ENCODE measurements around the gene NHSL2.

The NHSL2 gene

DNA sequence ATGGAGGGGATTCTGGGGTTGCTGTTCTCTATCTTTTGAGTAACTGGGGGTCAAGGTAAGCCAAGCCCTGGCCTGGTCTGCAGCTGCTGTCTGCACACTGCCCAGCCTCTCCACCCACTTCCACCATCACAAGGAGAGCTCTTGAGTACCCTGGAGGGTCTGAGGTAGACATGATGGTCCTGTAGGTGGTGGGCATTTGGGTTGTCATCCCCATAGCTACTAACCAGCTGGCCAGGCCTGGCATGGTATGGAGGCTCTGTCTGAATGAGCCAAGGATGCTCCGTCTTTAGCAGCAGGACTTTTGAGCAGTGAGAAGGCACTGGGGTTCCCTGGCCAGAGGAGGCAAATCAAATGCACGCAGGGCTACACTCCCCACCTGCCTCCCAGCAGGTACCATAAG, 82.7 kb downstream of the NHSL2 start:
- DNase-seq = no peak

- DNase-seq = no peak
Measured at GRCh38 chrX:71994601-71995000, 84.0 kb downstream of the NHSL2 start.

DNA sequence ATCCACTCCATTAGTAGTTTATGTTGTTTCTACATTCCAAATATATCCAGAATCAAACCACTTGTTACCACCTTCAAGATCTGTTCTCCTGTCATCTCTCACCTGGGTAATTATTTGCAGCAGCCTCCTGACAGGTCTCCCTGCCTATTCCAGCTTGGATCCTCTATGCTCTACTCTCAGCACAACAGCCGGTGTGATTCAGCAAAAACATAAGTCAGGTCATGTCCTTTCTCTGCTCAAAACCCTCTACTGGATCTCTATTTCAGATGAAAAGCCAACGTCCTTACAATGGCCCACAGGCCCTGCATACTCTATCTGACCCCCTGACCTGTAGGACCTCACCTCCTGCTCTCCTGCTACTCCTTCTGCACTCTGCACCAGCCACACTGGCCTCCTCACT, 84.5 kb downstream of the NHSL2 start:
- DNase-seq = no peak

GRCh38 chrX:71996136-71996535, 85.5 kb downstream of the NHSL2 start:
- DNase-seq = no peak

DNA sequence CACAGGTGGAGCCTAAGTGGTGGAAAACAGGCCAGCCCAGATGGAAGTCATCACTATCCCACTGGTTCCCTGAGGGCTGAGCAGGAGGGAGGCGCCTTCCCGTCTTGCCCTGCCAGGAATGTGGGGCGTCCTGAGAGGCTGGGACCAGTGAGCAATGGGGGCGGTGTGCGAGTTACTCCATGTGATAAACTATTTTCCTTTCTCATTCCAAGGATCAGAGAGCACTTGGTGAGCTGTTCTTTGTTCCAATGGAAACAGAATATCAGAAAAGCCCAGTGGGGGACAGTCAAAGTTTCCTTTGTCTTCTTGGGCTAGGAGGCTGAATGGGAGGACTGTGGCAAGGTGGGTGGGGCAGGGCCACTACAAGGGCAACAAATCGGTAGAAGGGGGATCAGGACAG, 86.2 kb downstream of the NHSL2 start:
- DNase-seq = no peak

GRCh38 chrX:71997320-71997719, 86.7 kb downstream of the NHSL2 start:
- no peak for DNase-seq

DNA sequence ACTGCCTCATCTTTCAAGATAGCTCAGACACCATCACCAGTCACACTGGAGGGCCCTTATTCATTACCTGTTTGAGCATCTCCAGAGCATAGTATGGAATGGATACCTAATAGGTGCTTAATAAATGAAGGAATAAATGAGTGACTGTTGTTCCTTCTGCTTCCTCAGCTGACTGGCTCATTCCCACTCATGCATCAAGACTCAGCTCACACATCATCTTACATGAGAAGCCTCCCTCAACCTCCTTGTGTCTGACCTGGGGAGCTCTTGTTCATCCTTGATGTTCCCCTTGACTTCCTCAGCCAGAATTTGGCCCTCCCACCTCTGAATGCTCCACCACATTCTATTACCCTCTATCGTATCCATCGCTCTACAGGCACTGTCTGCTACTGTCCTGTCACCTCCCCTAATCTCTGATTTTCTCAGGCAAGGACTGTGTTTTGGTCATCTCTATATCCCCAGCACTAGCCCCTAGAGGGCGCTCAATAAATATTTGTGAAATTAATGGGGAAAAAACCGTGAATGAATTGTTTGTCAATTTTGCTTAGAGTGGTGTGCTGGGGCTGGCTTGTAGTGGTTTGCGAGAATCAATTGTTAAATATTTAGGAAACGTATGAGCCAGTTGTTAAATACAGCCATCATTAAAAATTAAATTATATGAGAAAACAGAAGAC, 88.3 kb downstream of the NHSL2 start:
- peak; percentile 40 for DNase-seq

DNA sequence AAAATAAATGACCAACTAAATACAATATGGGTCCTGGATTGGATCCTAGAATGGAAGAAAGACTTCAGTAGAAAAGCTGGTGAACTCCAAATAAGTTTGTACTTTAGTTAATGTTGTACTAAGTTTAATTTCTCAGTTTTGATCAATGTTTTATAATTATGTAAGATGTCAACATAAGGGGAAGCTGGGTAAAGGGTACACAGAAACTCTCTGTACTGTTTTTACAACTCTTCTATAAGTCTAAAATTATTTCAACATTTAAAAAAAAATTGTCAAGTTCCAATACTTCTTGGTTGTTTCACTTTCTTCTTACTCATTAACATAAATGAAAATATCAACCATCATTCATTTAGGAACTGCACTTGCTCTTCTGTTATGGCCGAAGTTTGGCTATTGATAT, 88.9 kb downstream of the NHSL2 start:
- no peak for DNase-seq

DNA sequence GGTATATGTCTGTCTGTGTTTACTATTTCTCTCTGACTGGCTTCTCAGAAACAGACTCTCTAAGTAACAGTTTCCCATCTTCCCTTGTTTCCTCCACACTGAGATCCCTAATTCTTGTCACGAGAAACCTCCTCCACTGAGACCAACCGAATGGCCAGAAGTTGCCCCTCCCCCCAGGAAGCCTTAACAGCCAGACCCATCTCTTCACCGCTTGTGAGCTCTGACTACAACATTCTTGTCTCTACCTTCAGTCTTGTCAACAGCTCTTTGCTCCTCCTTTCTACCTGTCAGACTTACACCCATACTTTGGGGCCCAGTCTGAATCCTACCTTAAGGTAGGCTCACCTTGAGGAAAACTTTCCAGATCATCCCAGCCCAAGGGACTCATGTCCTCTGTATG, 90.8 kb downstream of the NHSL2 start:
- DNase-seq = no peak

GRCh38 chrX:72001906-72002305, 91.3 kb downstream of the NHSL2 start:
- DNase-seq = no peak

DNA sequence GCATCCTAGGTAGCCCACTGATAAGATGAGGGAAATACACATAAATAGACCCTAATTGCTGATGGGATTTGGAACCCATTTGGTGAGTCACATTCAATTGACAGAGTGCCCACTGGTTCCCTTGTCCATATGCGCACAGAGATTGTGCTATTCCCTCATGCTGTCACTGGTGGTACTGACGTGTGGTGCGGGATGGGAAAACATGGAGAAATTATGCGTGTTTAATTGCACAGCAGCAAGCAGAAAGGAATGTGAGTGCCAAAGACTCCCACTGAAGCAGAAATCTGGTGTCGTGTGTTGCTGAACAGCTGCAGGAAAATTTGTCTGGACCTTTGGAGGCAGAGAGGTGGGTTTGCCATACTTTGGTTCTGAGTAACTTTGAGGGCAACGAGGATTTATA, 92.2 kb downstream of the NHSL2 start:
- no peak for DNase-seq

DNA sequence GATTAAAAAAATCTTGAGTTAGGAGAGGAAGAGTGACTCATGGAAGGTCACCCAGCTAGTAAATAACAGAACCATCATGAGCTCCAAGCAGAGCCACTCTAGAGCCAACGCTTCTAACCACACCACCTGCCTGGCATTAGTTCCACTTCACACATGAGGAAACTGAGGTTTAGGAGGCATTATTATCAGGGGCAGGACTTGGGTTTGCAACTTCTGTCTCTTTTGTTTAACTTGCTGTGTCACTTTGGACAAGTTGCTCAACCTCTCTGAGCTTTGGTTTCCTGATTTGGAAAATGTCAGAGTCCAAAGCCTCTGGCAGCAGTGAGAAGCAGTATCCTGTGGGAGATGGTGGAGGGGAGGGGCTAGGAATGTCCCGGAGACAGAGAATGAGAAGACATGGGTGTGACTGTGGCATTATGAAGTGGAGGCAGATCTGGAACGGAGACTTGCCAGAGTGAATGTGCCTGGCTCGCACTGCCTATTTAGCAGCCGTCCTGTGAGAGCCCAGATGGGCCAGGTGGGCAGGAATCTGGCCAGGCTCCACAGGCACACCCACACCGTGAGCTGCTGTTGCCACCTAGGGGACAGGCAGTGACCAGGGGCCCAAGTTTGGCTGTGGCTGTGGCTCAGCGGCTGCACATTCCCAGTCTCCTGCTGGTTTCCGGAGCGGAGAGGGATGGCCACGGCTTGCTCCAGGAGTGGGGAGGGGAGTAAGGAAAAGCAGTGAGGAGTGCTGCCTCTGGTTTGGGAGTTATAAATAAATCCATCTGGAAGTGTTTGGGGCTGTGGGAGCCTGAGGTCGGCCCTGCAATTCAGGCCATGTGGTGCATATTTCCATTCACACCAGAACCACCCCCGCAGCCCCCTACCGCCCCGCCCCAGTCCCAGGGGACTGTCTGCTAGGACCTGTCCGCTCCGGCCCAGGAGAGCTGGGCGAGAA, 93.4 kb downstream of the NHSL2 start:
- no peak for DNase-seq

DNA sequence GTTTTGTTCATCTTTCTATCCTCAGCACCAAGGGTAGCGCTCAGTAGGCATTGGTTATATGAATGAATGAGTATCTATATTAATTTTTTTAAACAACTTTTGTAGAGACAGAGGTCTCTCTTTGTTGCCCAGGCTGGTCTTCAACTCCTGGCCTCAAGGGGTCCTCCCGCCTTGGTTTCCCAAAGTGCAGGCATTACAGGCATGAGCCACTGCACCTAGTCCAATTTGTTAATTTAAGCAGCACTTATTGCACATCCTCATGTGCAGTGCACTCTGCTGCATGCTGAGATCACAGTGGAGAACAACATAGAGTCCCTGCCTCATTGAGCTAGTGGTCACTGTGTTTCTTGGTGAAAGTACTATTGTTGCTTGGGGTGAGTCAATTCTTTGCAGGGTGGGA, 94.4 kb downstream of the NHSL2 start:
- DNase-seq = no peak

DNA sequence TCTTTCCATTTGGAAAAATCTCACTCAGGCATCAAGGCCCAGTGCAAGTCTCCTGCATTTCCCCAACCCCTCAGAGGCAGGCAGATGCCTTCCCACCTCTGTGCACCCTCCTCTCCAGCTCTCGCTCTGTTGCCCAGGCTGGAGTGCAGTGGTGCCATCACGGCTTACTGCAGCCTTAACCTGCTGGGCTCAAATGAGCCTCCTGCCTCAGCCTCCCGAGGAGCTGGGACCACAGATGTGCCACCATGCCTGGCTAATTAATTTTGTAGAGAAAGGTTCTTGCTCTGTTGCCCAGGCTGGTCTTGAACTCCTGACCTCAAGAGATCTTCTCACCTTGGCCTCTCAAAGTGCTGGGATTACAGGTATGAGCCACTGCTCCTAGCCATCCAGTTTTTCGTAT, 95.8 kb downstream of the NHSL2 start:
- no peak for DNase-seq

- DNase-seq = no peak
Measured at GRCh38 chrX:72009731-72010130, 99.1 kb downstream of the NHSL2 start.

DNA sequence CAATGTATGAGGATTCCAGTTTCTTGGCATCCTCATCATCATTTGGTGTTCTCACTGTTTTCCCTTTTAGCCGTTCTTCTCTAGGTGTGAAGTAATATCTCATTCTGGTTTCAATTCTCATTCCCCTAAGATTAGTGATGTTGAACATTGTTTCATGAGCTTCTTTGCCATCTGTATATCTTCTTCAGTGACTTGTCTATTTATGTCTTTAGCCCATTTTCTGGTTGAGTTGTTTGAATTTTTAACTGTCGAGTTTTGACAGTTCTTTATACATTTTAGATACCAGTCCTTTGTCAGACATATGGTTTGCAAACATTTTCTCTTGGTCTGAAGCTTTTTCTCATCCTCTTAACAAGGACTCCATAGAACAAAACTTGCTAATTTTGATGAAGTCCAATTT, 101.1 kb downstream of the NHSL2 start:
- DNase-seq = no peak

GRCh38 chrX:72015383-72015782, 104.7 kb downstream of the NHSL2 start:
- DNase-seq = no peak

DNA sequence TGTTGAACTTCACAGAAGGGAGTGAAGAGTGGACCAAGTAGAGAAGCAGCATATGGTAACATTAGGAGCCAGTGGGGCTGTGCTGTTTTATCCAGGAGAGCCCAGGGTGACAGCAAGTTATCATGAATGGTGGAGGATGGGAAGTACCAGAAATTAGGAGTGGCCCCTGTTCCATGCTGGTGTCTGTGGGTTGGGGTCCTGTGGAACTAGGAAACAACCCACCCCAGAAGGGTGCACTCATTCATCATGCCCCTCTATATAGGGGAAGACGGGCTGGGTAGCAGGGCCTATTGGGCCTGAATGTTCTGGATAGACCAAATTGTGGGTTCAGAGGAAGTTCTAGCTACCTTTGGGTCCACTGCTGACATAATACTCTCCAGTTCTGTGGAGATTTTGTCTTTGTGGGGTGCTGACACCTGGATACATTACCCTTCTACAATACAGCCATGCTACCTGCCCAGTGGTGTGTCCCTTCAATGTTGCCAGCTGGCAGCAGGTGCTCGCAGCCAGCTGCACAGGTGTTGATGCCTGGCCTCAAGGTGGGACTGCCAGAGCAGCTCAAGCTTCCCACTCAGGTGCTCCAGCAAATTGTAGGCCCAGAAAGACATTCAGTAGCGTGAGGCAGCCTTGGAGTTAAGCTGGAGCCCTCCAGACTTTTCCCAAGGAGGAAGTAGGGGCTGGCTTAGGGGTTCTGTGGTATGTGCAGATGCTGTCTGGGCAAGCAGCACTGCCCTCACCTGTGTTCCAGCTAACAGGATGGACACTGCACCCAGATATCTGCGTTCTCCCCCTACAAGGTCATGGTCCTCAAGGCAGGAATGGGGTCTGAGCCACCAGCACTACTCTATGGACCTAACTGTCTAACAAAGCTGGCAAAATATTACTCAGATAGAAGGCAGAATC, 106.5 kb downstream of the NHSL2 start:
- DNase-seq = no peak

GRCh38 chrX:72018277-72019112, 107.8 kb downstream of the NHSL2 start:
- DNase-seq = peak; percentile 4

DNA sequence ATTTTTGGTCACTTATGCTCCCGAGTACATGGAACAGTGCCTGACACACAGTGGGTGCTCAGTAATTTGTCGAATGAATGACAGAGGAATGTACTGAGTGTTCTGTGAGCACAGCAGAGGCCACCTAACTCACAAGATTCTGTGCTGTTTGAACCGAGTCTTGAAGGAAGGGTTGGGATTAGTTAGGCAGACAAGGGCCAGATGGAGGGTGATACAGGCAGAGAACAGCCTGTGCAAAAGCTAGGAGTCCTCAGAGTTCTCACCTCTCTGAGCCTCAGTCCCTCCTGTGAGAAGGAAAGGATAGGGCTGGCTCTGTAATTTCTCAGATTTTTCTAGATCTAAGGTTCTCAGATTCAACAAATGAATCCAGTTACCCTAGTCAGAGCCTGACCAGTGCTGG, 108.8 kb downstream of the NHSL2 start:
- no peak for DNase-seq

- no peak for DNase-seq
Measured at GRCh38 chrX:72020204-72020603, 109.6 kb downstream of the NHSL2 start.

DNA sequence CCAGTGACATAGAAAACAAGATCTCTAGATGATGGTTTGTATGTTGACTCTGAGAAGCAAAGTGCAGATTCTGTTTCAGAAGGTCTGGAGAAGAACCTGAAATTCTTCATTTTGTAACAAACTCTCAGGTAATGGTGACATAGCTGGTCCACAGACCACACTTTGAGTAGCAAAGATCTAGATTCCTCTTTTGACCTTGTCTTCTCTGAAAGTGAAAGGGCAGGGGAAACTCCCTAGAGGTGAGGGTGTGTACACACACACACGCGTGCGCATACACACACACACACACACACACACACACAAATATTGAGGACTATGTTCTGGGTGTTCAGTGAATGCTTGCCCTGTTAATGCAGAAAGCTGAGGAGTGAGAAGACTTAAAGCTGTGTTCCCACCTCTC, 110.1 kb downstream of the NHSL2 start:
- no peak for DNase-seq

Measured in NCI-H1694 (cell line).